GM23338 (cell line): ENCODE data around the gene MLEC. TPM values are rescaled to one million over a fixed set of nuclear protein-coding genes. Genes with fewer than 3 reads are reported as not detected.

Experiments used
- ATAC-seq: fragments of 200-7000 bp; cut with Tn5 transposase; 3 replicates; pipeline ENCODE4 v1.9.1; 2020
- DNase-seq: peaks from one replicate; pipeline ENCODE4 v3.0.0-alpha.2; 2015; ENCODE audit warnings: low spot score
- H2AFZ ChIP-seq: fragments of 200-600 bp; sonication (generic); 2 replicates; pipeline ENCODE4 v1.8.0; 2016; ENCODE audit warnings: antibody characterized with exemption, mild to moderate bottlenecking, moderate library complexity
- H3F3A ChIP-seq: fragments of 200-600 bp; sonication (generic); replicated peaks from 2 replicates; pipeline ENCODE4 v1.8.0; 2017; ENCODE audit warnings: antibody characterized with exemption, mixed run types, low read depth
- H3K27ac ChIP-seq: fragments of 200-600 bp; sonication (generic); 2 replicates; pipeline ENCODE4 v1.6.1; 2016; ENCODE audit warnings: low read depth
- H3K27me3 ChIP-seq: fragments of 200-600 bp; sonication (generic); 2 replicates; pipeline ENCODE4 v1.8.0; 2016; ENCODE audit warnings: mild to moderate bottlenecking, mixed run types, moderate library complexity; ENCODE audit not compliant: insufficient read depth
- H3K36me3 ChIP-seq: fragments of 200-600 bp; sonication (generic); 2 replicates; pipeline ENCODE4 v1.8.0; 2016; ENCODE audit warnings: mild to moderate bottlenecking; ENCODE audit not compliant: insufficient read depth
- H3K4me1 ChIP-seq: fragments of 200-600 bp; sonication (generic); 2 replicates; pipeline ENCODE4 v1.8.0; 2016; ENCODE audit warnings: mild to moderate bottlenecking, moderate library complexity; ENCODE audit not compliant: insufficient read depth
- H3K4me2 ChIP-seq: fragments of 200-600 bp; sonication (generic); 2 replicates; pipeline ENCODE4 v1.7.1; 2017; ENCODE audit warnings: mixed run types
- H3K4me3 ChIP-seq: fragments of 200-600 bp; sonication (generic); 2 replicates; pipeline ENCODE4 v1.6.1; 2016; ENCODE audit warnings: mixed run types
- H3K79me2 ChIP-seq: fragments of 200-600 bp; sonication (generic); replicated peaks from 2 replicates; pipeline ENCODE4 v1.8.0; 2017; ENCODE audit warnings: mild to moderate bottlenecking; ENCODE audit not compliant: insufficient read depth
- H3K9me2 ChIP-seq: fragments of 200-600 bp; sonication (generic); 2 replicates; pipeline ENCODE4 v1.8.0; 2017; ENCODE audit not compliant: insufficient read depth
- H4K20me1 ChIP-seq: fragments of 200-600 bp; sonication (generic); replicated peaks from 2 replicates; pipeline ENCODE4 v1.8.0; 2017; ENCODE audit warnings: mild to moderate bottlenecking; ENCODE audit not compliant: insufficient read depth
- H3K27ac Mint-ChIP-seq: 2 replicates; pipeline ENCODE4 v1.8.0; 2020; ENCODE audit warnings: inconsistent platforms, mild to moderate bottlenecking, moderate library complexity, mixed read lengths
- H3K27me3 Mint-ChIP-seq: 3 replicates; pipeline ENCODE4 v1.8.0; 2022; ENCODE audit warnings: low read depth, mild to moderate bottlenecking, moderate library complexity, mixed read lengths, inconsistent platforms; ENCODE audit not compliant: insufficient read depth, poor library complexity
- H3K36me3 Mint-ChIP-seq: 3 replicates; pipeline ENCODE4 v1.8.0; 2021; ENCODE audit warnings: low read depth, mild to moderate bottlenecking, inconsistent platforms, moderate library complexity, mixed read lengths
- H3K4me1 Mint-ChIP-seq: 3 replicates; pipeline ENCODE4 v1.8.0; 2020; ENCODE audit warnings: mild to moderate bottlenecking, inconsistent platforms, mixed read lengths
- H3K4me3 Mint-ChIP-seq: 3 replicates; pipeline ENCODE4 v1.8.0; 2021; ENCODE audit warnings: moderate library complexity, mild to moderate bottlenecking, inconsistent platforms, mixed read lengths
- H3K9me3 Mint-ChIP-seq: 3 replicates; pipeline ENCODE4 v1.8.0; 2020; ENCODE audit warnings: moderate library complexity, mild to moderate bottlenecking, inconsistent platforms, mixed read lengths
- CREB1 ChIP-seq: fragments of 250-450 bp; sonication (Bioruptor Pico); IDR thresholded peaks from 2 replicates; pipeline ENCODE4 v1.5.0; 2020; ENCODE audit warnings: low read depth, mild to moderate bottlenecking, moderate library complexity
- EZH2 ChIP-seq: fragments of 200-600 bp; sonication (generic); IDR thresholded peaks from one replicate; pipeline ENCODE4 v1.8.0; 2017; ENCODE audit warnings: antibody characterized with exemption, mild to moderate bottlenecking, low read depth; ENCODE audit not compliant: unreplicated experiment
- EZH2phosphoT487 ChIP-seq: fragments of 200-600 bp; sonication (generic); IDR thresholded peaks from one replicate; pipeline ENCODE4 v1.8.1; 2018; ENCODE audit warnings: antibody characterized with exemption; ENCODE audit not compliant: unreplicated experiment
- JUNB ChIP-seq: IDR thresholded peaks from one replicate; pipeline ENCODE4 v1.6.1; 2016; ENCODE audit warnings: antibody characterized with exemption; ENCODE audit not compliant: unreplicated experiment
- NANOG ChIP-seq: IDR thresholded peaks from 2 replicates; pipeline ENCODE4 v1.6.1; 2016; ENCODE audit warnings: antibody characterized with exemption, borderline replicate concordance
- POLR2AphosphoS5 ChIP-seq: IDR thresholded peaks from 2 replicates; pipeline ENCODE4 v1.6.1; 2016; ENCODE audit warnings: antibody characterized with exemption, low read depth
- STAT1 ChIP-seq: IDR thresholded peaks from one replicate; pipeline ENCODE4 v1.6.1; 2016; ENCODE audit warnings: antibody characterized with exemption; ENCODE audit not compliant: unreplicated experiment
- ZNF114 ChIP-seq: fragments of 250-450 bp; sonication (Bioruptor Pico); IDR thresholded peaks from 2 replicates; pipeline ENCODE4 v1.5.0; 2020; ENCODE audit warnings: mild to moderate bottlenecking, moderate library complexity
- ZNF331 ChIP-seq: fragments of 250-450 bp; sonication (Bioruptor Pico); IDR thresholded peaks from 2 replicates; pipeline ENCODE4 v1.5.0; 2020; ENCODE audit warnings: low read depth, mild to moderate bottlenecking, moderate library complexity
- polyA plus RNA-seq: library from polyadenylated mRNA; unstranded; fragments of >200 nt; fragmentation: Nextera tagmentation; extraction: Ambion mirVana; gene quantifications from 2 replicates; pipeline ENCODE4 v1.2.1, GENCODE V29; 2016
- total RNA-seq: library from RNA; depleted of rRNA; stranded (reverse); fragments of >200 nt; shearing (Covaris generic); gene quantifications from 2 replicates; pipeline ENCODE4 v1.2.3, GENCODE V29; 2014
- TF ChIP-seq, protein P1 (sequence below): fragments of 250-450 bp; sonication (Bioruptor Pico); IDR thresholded peaks from 2 replicates; pipeline ENCODE4 v1.5.0; 2020; ENCODE audit warnings: mild to moderate bottlenecking, moderate library complexity
- TF ChIP-seq, protein P2 (sequence below), 2 experiments: fragments of 200-600 bp in 1 of 2; sonication (generic) in 1 of 2; conservative IDR thresholded peaks; 2 replicates each; pipeline versions ENCODE4 v1.5.1 to v1.6.1; 2016 to 2017; ENCODE audit warnings: antibody characterized with exemption in 2 of 2, low read depth in 2 of 2, mild to moderate bottlenecking in 2 of 2, moderate library complexity in 1 of 2
- TF ChIP-seq, protein P3 (sequence below): IDR thresholded peaks from 2 replicates; pipeline ENCODE4 v1.6.1; 2016; ENCODE audit warnings: antibody characterized with exemption
- TF ChIP-seq, protein P4 (sequence below): IDR thresholded peaks from one replicate; pipeline ENCODE4 v1.6.1; 2018; ENCODE audit warnings: antibody characterized with exemption; ENCODE audit not compliant: unreplicated experiment

Gene MLEC
- total and polyA plus RNA-seq, 2 experiments from 2014 or later: 225 to 264 TPM

DNA sequence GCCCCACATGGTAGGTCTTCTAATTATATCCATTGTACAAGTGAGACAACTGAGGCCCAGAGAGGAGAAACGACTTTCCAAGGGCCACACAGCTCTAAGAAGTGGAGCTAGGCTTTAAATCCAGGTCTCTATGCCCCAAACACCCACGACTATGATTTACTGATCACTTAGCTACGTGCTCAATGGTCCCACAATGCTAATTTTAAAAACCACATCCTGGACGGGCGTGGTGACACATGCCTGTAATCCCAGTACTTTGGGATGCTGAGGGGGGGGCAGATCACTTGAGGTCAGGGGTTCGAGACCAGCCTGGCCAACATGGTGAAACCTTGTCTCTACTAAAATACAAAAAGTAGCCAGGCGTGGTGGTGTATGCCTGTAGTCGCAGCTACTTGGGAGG is 8.4 kb upstream of the MLEC start:
- no peak for DNase-seq
- Histone ChIP-seq H3K79me2 (no peaks in the 10 kb centered on the region), H3K4me3 (no peak overlapping the region), H4K20me1 (no peaks in the 10 kb centered on the region), H2AFZ (no peak overlapping the region), H3K36me3 (no peaks in the 10 kb centered on the region), H3K27ac (no peak overlapping the region), H3K27me3 (no peaks in the 10 kb centered on the region), H3F3A (no peaks in the 10 kb centered on the region), H3K4me1 (peaks cover 5% of the 10 kb centered on the region; the same call in 1 of the 2 replicates), H3K4me2 (no peak overlapping the region), H3K9me2 (no peaks in the 10 kb centered on the region)
- Mint-ChIP-seq H3K9me3 (no peaks in the 10 kb centered on the region), H3K27ac (no peak overlapping the region), H3K36me3 (no peaks in the 10 kb centered on the region), H3K4me3 (no peak overlapping the region), H3K27me3 (peaks cover 5% of the 10 kb centered on the region), H3K4me1 (peaks cover 4% of the 10 kb centered on the region)
- ATAC-seq: no peak
- no peak for TF ChIP-seq ZNF114
- no peak for TF ChIP-seq EZH2
- TF ChIP-seq JUNB: no peak
- TF ChIP-seq NANOG: no peak
- no peak for TF ChIP-seq STAT1
- TF ChIP-seq, protein P1, sequence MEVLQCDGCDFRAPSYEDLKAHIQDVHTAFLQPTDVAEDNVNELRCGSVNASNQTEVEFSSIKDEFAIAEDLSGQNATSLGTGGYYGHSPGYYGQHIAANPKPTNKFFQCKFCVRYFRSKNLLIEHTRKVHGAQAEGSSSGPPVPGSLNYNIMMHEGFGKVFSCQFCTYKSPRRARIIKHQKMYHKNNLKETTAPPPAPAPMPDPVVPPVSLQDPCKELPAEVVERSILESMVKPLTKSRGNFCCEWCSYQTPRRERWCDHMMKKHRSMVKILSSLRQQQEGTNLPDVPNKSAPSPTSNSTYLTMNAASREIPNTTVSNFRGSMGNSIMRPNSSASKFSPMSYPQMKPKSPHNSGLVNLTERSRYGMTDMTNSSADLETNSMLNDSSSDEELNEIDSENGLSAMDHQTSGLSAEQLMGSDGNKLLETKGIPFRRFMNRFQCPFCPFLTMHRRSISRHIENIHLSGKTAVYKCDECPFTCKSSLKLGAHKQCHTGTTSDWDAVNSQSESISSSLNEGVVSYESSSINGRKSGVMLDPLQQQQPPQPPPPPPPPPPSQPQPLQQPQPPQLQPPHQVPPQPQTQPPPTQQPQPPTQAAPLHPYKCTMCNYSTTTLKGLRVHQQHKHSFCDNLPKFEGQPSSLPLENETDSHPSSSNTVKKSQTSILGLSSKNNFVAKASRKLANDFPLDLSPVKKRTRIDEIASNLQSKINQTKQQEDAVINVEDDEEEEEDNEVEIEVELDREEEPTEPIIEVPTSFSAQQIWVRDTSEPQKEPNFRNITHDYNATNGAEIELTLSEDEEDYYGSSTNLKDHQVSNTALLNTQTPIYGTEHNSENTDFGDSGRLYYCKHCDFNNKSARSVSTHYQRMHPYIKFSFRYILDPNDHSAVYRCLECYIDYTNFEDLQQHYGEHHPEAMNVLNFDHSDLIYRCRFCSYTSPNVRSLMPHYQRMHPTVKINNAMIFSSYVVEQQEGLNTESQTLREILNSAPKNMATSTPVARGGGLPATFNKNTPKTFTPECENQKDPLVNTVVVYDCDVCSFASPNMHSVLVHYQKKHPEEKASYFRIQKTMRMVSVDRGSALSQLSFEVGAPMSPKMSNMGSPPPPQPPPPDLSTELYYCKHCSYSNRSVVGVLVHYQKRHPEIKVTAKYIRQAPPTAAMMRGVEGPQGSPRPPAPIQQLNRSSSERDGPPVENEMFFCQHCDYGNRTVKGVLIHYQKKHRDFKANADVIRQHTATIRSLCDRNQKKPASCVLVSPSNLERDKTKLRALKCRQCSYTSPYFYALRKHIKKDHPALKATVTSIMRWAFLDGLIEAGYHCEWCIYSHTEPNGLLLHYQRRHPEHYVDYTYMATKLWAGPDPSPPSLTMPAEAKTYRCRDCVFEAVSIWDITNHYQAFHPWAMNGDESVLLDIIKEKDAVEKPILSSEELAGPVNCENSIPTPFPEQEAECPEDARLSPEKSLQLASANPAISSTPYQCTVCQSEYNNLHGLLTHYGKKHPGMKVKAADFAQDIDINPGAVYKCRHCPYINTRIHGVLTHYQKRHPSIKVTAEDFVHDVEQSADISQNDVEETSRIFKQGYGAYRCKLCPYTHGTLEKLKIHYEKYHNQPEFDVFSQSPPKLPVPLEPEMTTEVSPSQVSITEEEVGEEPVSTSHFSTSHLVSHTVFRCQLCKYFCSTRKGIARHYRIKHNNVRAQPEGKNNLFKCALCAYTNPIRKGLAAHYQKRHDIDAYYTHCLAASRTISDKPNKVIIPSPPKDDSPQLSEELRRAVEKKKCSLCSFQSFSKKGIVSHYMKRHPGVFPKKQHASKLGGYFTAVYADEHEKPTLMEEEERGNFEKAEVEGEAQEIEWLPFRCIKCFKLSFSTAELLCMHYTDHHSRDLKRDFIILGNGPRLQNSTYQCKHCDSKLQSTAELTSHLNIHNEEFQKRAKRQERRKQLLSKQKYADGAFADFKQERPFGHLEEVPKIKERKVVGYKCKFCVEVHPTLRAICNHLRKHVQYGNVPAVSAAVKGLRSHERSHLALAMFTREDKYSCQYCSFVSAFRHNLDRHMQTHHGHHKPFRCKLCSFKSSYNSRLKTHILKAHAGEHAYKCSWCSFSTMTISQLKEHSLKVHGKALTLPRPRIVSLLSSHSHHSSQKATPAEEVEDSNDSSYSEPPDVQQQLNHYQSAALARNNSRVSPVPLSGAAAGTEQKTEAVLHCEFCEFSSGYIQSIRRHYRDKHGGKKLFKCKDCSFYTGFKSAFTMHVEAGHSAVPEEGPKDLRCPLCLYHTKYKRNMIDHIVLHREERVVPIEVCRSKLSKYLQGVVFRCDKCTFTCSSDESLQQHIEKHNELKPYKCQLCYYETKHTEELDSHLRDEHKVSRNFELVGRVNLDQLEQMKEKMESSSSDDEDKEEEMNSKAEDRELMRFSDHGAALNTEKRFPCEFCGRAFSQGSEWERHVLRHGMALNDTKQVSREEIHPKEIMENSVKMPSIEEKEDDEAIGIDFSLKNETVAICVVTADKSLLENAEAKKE (CRISPR knock-in tag): no peak
- TF ChIP-seq EZH2phosphoT487: no peak
- TF ChIP-seq, protein P2, sequence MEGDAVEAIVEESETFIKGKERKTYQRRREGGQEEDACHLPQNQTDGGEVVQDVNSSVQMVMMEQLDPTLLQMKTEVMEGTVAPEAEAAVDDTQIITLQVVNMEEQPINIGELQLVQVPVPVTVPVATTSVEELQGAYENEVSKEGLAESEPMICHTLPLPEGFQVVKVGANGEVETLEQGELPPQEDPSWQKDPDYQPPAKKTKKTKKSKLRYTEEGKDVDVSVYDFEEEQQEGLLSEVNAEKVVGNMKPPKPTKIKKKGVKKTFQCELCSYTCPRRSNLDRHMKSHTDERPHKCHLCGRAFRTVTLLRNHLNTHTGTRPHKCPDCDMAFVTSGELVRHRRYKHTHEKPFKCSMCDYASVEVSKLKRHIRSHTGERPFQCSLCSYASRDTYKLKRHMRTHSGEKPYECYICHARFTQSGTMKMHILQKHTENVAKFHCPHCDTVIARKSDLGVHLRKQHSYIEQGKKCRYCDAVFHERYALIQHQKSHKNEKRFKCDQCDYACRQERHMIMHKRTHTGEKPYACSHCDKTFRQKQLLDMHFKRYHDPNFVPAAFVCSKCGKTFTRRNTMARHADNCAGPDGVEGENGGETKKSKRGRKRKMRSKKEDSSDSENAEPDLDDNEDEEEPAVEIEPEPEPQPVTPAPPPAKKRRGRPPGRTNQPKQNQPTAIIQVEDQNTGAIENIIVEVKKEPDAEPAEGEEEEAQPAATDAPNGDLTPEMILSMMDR (conservative IDR thresholded peaks at IDR 0.05; ENCODE audit: low read depth in 2 of 2): no peak
- TF ChIP-seq, protein P3, sequence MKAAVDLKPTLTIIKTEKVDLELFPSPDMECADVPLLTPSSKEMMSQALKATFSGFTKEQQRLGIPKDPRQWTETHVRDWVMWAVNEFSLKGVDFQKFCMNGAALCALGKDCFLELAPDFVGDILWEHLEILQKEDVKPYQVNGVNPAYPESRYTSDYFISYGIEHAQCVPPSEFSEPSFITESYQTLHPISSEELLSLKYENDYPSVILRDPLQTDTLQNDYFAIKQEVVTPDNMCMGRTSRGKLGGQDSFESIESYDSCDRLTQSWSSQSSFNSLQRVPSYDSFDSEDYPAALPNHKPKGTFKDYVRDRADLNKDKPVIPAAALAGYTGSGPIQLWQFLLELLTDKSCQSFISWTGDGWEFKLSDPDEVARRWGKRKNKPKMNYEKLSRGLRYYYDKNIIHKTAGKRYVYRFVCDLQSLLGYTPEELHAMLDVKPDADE: no peak
- TF ChIP-seq POLR2AphosphoS5: no peak
- TF ChIP-seq, protein P4, sequence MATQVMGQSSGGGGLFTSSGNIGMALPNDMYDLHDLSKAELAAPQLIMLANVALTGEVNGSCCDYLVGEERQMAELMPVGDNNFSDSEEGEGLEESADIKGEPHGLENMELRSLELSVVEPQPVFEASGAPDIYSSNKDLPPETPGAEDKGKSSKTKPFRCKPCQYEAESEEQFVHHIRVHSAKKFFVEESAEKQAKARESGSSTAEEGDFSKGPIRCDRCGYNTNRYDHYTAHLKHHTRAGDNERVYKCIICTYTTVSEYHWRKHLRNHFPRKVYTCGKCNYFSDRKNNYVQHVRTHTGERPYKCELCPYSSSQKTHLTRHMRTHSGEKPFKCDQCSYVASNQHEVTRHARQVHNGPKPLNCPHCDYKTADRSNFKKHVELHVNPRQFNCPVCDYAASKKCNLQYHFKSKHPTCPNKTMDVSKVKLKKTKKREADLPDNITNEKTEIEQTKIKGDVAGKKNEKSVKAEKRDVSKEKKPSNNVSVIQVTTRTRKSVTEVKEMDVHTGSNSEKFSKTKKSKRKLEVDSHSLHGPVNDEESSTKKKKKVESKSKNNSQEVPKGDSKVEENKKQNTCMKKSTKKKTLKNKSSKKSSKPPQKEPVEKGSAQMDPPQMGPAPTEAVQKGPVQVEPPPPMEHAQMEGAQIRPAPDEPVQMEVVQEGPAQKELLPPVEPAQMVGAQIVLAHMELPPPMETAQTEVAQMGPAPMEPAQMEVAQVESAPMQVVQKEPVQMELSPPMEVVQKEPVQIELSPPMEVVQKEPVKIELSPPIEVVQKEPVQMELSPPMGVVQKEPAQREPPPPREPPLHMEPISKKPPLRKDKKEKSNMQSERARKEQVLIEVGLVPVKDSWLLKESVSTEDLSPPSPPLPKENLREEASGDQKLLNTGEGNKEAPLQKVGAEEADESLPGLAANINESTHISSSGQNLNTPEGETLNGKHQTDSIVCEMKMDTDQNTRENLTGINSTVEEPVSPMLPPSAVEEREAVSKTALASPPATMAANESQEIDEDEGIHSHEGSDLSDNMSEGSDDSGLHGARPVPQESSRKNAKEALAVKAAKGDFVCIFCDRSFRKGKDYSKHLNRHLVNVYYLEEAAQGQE: no peak
- TF ChIP-seq ZNF331 (CRISPR knock-in tag): no peak
- TF ChIP-seq CREB1: no peak
